ENCODE results near the gene IPCEF1.
"Not testable (repeated sequence)": the region's sequence is repeated elsewhere in the genome, so short reads cannot be mapped to it uniquely, and the experiment has no call there.

DNA sequence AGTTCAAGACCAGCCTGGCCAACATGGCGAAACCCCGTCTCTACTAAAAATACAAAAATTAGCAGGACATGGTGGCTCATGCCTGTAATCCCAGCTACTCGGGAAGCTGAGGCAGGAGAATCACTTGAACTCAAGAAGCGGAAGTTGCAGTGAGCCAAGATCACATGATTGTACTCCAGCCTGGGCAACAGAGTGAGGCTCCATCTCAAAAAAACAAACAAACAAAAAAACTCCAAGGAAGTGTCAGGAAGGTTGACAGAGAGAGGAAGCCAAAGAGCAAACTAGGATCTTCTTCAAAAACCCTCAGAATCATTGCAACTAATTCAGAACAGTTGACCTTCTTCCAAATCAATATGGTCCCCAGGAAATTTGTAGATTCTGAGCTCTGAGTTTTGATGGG, 154.9 kb downstream of the IPCEF1 start:
- TF ChIP-seq POLR2A (IDR thresholded peaks at IDR 0.05), result not testable (repeated sequence)
- TF ChIP-seq, protein P1, sequence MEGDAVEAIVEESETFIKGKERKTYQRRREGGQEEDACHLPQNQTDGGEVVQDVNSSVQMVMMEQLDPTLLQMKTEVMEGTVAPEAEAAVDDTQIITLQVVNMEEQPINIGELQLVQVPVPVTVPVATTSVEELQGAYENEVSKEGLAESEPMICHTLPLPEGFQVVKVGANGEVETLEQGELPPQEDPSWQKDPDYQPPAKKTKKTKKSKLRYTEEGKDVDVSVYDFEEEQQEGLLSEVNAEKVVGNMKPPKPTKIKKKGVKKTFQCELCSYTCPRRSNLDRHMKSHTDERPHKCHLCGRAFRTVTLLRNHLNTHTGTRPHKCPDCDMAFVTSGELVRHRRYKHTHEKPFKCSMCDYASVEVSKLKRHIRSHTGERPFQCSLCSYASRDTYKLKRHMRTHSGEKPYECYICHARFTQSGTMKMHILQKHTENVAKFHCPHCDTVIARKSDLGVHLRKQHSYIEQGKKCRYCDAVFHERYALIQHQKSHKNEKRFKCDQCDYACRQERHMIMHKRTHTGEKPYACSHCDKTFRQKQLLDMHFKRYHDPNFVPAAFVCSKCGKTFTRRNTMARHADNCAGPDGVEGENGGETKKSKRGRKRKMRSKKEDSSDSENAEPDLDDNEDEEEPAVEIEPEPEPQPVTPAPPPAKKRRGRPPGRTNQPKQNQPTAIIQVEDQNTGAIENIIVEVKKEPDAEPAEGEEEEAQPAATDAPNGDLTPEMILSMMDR (IDR thresholded peaks at IDR 0.05), result not testable (repeated sequence)
